Measurements from ENCODE around the gene ARAP1.

The ARAP1 gene

GRCh38 chr11:72726266-72727220 is 25.7 kb downstream of the ARAP1 start:
- Mint-ChIP-seq H3K27me3 (no peaks in the 10 kb centered on the region), H3K4me1 (ENCODE audit: low read depth in 2 of 2) (peaks cover 32 to 37% of the 10 kb centered on the region in 2 donors), H3K27ac (peak overlapping the region; percentile 93 to 97), H3K4me3 (no peak overlapping the region), H3K36me3 (ENCODE audit: insufficient read depth) (peaks cover 37% of the 10 kb centered on the region), H3K9me3 (no peaks in the 10 kb centered on the region)
- ATAC-seq (replicated peaks): no peak
- DNase-seq: no peak

DNA sequence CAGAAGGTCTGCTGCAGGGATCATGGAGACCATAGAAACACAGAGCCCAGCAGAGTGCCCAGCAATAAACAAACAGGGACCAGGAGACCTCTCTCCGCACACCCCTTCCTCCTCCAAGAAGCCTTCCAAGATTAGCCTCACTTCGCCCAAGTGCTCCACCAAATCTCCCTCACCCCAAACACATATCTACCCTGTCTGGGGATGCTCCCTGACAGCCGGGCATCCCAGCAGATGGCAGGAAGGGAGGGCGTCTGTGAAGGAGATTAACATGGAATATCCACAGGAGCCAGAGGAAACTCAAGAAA is 26.5 kb downstream of the ARAP1 start:
- peak overlapping the region; percentile 93 to 97 for H3K27ac Mint-ChIP-seq

GRCh38 chr11:72724851-72725723 is 27.1 kb downstream of the ARAP1 start:
- DNase-seq: peak; percentile 82 to 85 (median 85)
- Mint-ChIP-seq H3K4me1 (ENCODE audit: low read depth in 2 of 2) (peaks cover 43 to 44% of the 10 kb centered on the region in 2 donors), H3K27me3 (no peaks in the 10 kb centered on the region), H3K27ac (peak overlapping the region; percentile 93 to 97), H3K9me3 (no peaks in the 10 kb centered on the region), H3K36me3 (ENCODE audit: insufficient read depth) (peaks cover 40% of the 10 kb centered on the region), H3K4me3 (peak overlapping the region; percentile 45 to 70)
- peak; percentile 28 for ATAC-seq (replicated peaks)

More for the DNA sequence above, 26.5 kb downstream of the ARAP1 start:
- DNase-seq (no peak), ATAC-seq (replicated peaks) (no peak)
- Mint-ChIP-seq H3K4me1 (ENCODE audit: low read depth in 2 of 2) (peaks cover 40% of the 10 kb centered on the region in 2 donors), H3K27me3 (no peaks in the 10 kb centered on the region), H3K4me3 (no peak overlapping the region), H3K9me3 (no peaks in the 10 kb centered on the region), H3K36me3 (ENCODE audit: insufficient read depth) (peaks cover 40% of the 10 kb centered on the region)

- no peak for DNase-seq
- peak overlapping the region in 1 of 2 donors; percentile 20 for H3K4me3 Mint-ChIP-seq
- H3K9me3 Mint-ChIP-seq: no peaks in the 10 kb centered on the region
- peak overlapping the region; percentile 29 to 99 for H3K27ac Mint-ChIP-seq
- peaks cover 43% of the 10 kb centered on the region for H3K36me3 Mint-ChIP-seq (ENCODE audit: insufficient read depth)
- H3K4me1 Mint-ChIP-seq (ENCODE audit: low read depth in 2 of 2): peaks cover 52 to 54% of the 10 kb centered on the region in 2 donors
- no peak for ATAC-seq (replicated peaks)
- no peaks in the 10 kb centered on the region for H3K27me3 Mint-ChIP-seq
These were observed 28.1 kb downstream of the ARAP1 start for GRCh38 chr11:72724021-72724551.

DNA sequence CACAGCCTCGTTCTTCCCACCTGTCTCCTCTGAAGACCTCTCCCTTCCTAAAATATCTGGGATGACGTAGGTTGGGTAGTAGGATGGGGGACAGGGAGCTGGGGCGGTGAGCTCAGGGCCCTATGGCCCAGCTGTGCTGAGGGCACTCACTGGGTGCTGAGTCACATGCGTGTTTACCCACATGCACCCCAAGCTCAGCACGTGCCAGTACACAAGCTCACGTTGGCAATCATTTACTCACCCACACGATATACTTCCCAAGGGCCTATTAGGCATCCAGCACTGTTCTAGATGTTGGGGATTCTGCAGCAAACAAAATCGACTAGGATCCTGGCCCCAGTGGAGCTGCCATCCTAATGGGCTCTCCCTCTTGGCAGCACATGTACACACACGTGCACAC is 28.7 kb downstream of the ARAP1 start:
- no peaks in the 10 kb centered on the region for H3K9me3 Mint-ChIP-seq
- H3K27me3 Mint-ChIP-seq: no peaks in the 10 kb centered on the region
- ATAC-seq (replicated peaks) (no peak), DNase-seq (no peak)
- peak overlapping the region; percentile 29 to 99 for H3K27ac Mint-ChIP-seq
- peaks cover 58 to 60% of the 10 kb centered on the region in 2 donors for H3K4me1 Mint-ChIP-seq (ENCODE audit: low read depth in 2 of 2)
- peaks cover 41% of the 10 kb centered on the region for H3K36me3 Mint-ChIP-seq (ENCODE audit: insufficient read depth)
- peak overlapping the region in 1 of 2 donors; percentile 20 for H3K4me3 Mint-ChIP-seq

GRCh38 chr11:72722050-72722748 is 30.0 kb downstream of the ARAP1 start:
- H3K4me3 Mint-ChIP-seq: peak overlapping the region; percentile 93 to 97
- peak; percentile 79 to 88 (median 80) for DNase-seq
- no peaks in the 10 kb centered on the region for H3K27me3 Mint-ChIP-seq
- H3K36me3 Mint-ChIP-seq (ENCODE audit: insufficient read depth): peaks cover 41% of the 10 kb centered on the region
- peak; percentile 78 for ATAC-seq (replicated peaks)
- no peaks in the 10 kb centered on the region for H3K9me3 Mint-ChIP-seq
- peaks cover 59 to 65% of the 10 kb centered on the region in 2 donors for H3K4me1 Mint-ChIP-seq (ENCODE audit: low read depth in 2 of 2)
- peak overlapping the region; percentile 98 to 99 for H3K27ac Mint-ChIP-seq

DNA sequence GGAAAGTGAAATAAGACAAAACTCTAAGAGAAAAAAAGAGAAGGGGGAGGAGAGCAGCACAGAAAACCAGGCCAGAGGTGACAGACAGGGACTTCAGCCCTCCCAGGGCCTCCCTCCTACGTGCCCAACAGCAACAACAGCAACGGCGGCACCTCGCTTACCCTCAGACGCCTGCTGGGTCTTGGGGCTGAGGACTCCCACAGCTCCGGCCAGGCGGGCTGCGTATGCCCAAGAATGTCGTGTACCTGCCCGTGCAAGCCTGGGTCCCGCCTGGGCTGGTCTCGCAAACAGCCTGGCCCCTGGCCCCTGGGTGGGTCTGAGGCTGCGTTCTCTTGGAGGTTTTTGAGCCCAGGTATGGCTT is 30.5 kb downstream of the ARAP1 start:
- peaks cover 59 to 66% of the 10 kb centered on the region in 2 donors for H3K4me1 Mint-ChIP-seq (ENCODE audit: low read depth in 2 of 2)
- no peaks in the 10 kb centered on the region for H3K27me3 Mint-ChIP-seq
- H3K27ac Mint-ChIP-seq: peak overlapping the region; percentile 98 to 99
- peak overlapping the region; percentile 93 to 97 for H3K4me3 Mint-ChIP-seq
- H3K9me3 Mint-ChIP-seq: no peaks in the 10 kb centered on the region
- ATAC-seq (replicated peaks): peak; percentile 65
- DNase-seq: peak; percentile 53 to 65 (median 59)
- peaks cover 43% of the 10 kb centered on the region for H3K36me3 Mint-ChIP-seq (ENCODE audit: insufficient read depth)

DNA sequence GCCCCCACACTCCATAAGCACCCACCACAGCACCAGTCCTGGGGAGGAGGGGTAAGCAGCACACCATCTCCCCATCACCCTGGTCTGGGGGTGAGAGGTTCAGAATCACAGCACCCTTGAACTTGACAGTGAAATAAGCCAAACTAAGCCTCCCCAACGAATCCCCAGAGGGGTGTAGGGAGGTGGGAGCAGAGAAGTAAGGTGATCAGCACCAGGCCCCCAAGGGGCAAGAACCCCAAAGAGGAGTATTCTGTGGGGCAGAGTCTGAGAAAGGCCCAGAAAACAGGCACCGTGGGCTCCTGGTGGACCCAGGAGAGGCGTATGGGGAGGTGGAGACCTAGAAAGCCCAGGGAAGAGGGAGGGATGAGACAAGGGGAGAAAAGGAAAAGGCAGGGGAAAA is 30.9 kb downstream of the ARAP1 start:
- Mint-ChIP-seq H3K4me3 (peak overlapping the region; percentile 93 to 97), H3K9me3 (no peaks in the 10 kb centered on the region), H3K27ac (peak overlapping the region; percentile 98 to 99), H3K27me3 (no peaks in the 10 kb centered on the region), H3K4me1 (ENCODE audit: low read depth in 2 of 2) (peaks cover 60 to 68% of the 10 kb centered on the region in 2 donors), H3K36me3 (ENCODE audit: insufficient read depth) (peaks cover 44% of the 10 kb centered on the region)
- DNase-seq: no peak
- no peak for ATAC-seq (replicated peaks)

GRCh38 chr11:72720784-72721183 is 31.4 kb downstream of the ARAP1 start:
- ATAC-seq (replicated peaks) (no peak), DNase-seq (no peak)
- peaks cover 64 to 70% of the 10 kb centered on the region in 2 donors for H3K4me1 Mint-ChIP-seq (ENCODE audit: low read depth in 2 of 2)
- H3K36me3 Mint-ChIP-seq (ENCODE audit: insufficient read depth): peaks cover 44% of the 10 kb centered on the region
- H3K27me3 Mint-ChIP-seq: no peaks in the 10 kb centered on the region
- peak overlapping the region; percentile 98 to 99 for H3K27ac Mint-ChIP-seq
- H3K4me3 Mint-ChIP-seq: peak overlapping the region; percentile 93 to 97
- H3K9me3 Mint-ChIP-seq: no peaks in the 10 kb centered on the region

GRCh38 chr11:72720047-72720446 is 32.2 kb downstream of the ARAP1 start:
- peaks cover 42% of the 10 kb centered on the region for H3K36me3 Mint-ChIP-seq (ENCODE audit: insufficient read depth)
- ATAC-seq (replicated peaks): no peak
- DNase-seq: no peak
- no peaks in the 10 kb centered on the region for H3K9me3 Mint-ChIP-seq
- peak overlapping the region; percentile 93 to 97 for H3K4me3 Mint-ChIP-seq
- peaks cover 60 to 73% of the 10 kb centered on the region in 2 donors for H3K4me1 Mint-ChIP-seq (ENCODE audit: low read depth in 2 of 2)
- H3K27me3 Mint-ChIP-seq: no peaks in the 10 kb centered on the region
- H3K27ac Mint-ChIP-seq: peak overlapping the region; percentile 98 to 99

DNA sequence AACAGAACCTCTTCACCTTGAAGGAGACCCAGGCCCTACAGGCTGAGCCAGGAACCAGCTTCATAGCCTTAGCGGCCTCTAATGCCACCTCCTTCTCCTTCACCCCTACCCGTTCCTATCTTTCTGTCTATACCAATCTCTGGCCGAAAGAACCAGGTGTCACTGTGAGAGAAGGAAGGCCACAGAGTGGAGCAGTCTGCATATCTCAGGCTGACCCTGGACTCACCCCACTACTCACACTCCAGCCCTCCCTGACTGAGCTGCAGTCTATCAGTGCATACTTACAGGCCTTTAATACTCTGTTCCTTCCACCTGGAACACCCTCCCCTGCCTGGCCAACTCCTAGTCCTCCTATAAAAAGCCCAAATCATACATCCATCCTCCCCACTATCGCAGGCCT is 32.7 kb downstream of the ARAP1 start:
- Mint-ChIP-seq H3K27me3 (no peaks in the 10 kb centered on the region), H3K4me3 (peak overlapping the region; percentile 93 to 97), H3K36me3 (ENCODE audit: insufficient read depth) (peaks cover 38% of the 10 kb centered on the region), H3K27ac (peak overlapping the region; percentile 98 to 99), H3K9me3 (no peaks in the 10 kb centered on the region), H3K4me1 (ENCODE audit: low read depth in 2 of 2) (peaks cover 62 to 74% of the 10 kb centered on the region in 2 donors)
- ATAC-seq (replicated peaks) (no peak), DNase-seq (no peak)

DNA sequence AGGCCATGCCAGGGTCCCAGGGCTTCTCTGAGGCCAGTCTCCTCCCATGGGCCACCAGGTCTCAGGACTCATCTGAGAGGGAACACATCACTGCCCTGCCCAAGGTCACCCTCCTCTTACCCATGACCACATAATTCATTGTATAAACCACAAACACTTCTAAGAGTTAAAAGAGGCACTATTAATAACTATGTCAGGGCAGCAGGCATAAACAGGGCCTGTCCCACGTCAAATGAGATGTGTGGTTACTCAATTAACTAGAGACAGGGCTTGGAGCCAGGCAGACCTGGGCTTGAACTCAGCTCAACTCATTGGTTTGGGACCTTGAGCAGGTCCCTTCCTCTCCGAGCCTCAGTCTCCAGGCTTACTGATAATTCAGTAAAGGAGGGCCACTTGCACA is 33.1 kb downstream of the ARAP1 start:
- Mint-ChIP-seq H3K27ac (peak overlapping the region; percentile 98 to 99), H3K9me3 (no peaks in the 10 kb centered on the region), H3K27me3 (no peaks in the 10 kb centered on the region), H3K4me1 (ENCODE audit: low read depth in 2 of 2) (peaks cover 66 to 77% of the 10 kb centered on the region in 2 donors), H3K36me3 (ENCODE audit: insufficient read depth) (peaks cover 38% of the 10 kb centered on the region), H3K4me3 (peak overlapping the region; percentile 93 to 97)
- peak; percentile 2 for ATAC-seq (replicated peaks)
- DNase-seq: no peak

- no peaks in the 10 kb centered on the region for H3K27me3 Mint-ChIP-seq
- H3K4me1 Mint-ChIP-seq (ENCODE audit: low read depth in 2 of 2): peaks cover 66 to 70% of the 10 kb centered on the region in 2 donors
- DNase-seq (no peak), ATAC-seq (replicated peaks) (no peak)
- peak overlapping the region in 1 of 2 donors; percentile 16 for H3K4me3 Mint-ChIP-seq
- peaks cover 34% of the 10 kb centered on the region for H3K36me3 Mint-ChIP-seq (ENCODE audit: insufficient read depth)
- H3K27ac Mint-ChIP-seq: peak overlapping the region; percentile 98 to 99
- H3K9me3 Mint-ChIP-seq: no peaks in the 10 kb centered on the region
These were observed 34.1 kb downstream of the ARAP1 start for GRCh38 chr11:72718101-72718501.

Data from effector memory CD8-positive, alpha-beta T cell (primary cell).